Measurements from ENCODE around the gene TIPRL.

The TIPRL gene

DNA sequence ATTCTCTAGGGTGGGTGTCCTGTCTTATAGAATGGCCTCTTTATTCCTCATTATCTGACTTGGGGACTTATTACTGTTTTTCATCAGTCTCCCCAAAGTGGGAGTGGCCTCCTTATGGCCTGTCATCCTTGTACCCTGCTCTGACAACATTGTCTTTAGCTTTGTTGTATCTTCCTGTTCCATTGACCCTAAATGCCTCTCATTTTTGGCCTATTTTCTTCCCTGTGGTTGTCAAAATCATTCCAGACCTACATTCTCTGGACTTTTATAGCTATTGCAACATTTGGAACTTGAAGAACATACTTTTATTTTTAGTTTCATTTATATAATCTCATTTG is 56.8 kb downstream of the TIPRL start:
- no peak for DNase-seq (ENCODE audit: low read depth, low spot score)
- no peak overlapping the region for H3K4me3 ChIP-seq (ENCODE audit: low read length)

DNA sequence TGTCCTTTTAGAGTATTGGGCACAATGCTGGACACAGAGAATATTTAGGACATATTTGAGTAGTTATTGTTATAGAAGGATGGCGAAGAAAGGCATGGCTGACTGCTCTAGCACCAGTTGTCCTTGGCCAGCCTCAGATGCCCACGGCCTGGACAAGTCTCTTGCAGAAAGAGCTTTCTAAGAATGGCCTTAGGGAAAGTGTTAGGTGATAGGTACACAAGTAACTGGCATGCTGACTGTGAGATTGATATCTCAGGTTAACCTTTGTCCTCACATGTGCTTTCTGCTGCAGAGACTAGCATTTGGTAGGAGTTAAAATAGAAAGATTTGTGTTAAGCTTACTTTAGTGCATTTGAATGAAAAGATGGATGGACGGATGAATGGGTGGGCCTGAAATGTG is 57.2 kb downstream of the TIPRL start:
- no peak overlapping the region for H3K4me3 ChIP-seq (ENCODE audit: low read length)
- DNase-seq (ENCODE audit: low read depth, low spot score) = no peak

DNA sequence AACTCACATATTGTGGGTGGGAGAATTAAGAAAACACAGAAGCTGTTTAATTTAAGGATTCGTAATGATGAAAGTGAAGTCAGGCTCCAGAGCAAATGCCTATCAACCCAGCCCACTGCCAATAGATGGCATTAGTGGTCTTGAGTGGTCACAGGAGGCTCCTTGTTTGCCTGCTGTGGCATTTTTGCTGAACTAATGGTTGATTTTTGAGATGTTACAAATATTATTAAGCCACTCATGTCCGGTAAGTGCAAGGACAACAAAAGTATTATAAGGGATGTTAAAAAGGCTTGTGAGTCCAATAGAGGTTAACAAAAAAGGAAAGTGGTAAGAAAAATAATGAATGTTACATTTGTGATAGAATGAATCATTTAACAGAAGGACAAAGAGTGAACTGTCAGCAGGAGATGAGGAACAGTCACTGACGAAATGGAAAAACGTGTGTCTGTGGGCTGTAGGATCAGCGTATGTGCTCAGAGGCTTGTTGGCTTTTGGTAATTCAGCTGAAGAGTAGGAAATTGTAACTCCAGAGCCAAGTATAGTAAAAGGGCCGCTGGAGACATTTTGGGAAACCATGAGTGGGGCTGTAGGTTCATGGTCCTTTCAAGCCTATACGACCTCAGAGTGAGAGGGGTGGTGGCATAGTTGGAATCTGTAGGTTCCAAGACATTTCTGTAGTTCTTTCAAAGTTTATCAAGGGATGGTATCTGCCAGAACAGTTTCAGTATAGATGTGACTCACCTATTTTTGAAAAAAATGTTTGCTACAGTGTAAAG is 58.3 kb downstream of the TIPRL start:
- DNase-seq (ENCODE audit: low read depth, low spot score) = no peak

DNA sequence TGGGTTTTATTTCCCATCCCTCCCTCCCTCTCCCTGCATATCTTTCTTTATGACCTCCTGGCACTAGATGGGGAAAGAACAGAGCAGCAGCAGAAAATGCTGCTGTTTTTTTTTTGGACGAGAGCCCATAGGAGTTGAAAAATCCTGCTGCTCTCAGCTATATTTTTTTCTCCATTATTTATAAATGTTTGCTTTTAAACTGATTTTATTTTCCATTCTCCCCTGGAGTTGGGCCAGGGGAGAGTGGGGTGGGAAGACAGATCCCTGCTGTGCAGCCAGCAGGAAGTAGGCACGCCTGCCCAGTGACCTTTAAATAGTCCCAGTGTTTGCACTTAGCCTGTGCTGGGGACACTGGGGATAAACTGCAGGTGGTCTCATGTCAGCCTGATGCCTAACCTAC is 64.4 kb downstream of the TIPRL start:
- no peak for DNase-seq (ENCODE audit: low read depth, low spot score)
- no peak overlapping the region for H3K4me3 ChIP-seq (ENCODE audit: low read length)

More for the DNA sequence above, 58.3 kb downstream of the TIPRL start:
- H3K4me3 ChIP-seq (ENCODE audit: low read length) = no peak overlapping the region

DNA sequence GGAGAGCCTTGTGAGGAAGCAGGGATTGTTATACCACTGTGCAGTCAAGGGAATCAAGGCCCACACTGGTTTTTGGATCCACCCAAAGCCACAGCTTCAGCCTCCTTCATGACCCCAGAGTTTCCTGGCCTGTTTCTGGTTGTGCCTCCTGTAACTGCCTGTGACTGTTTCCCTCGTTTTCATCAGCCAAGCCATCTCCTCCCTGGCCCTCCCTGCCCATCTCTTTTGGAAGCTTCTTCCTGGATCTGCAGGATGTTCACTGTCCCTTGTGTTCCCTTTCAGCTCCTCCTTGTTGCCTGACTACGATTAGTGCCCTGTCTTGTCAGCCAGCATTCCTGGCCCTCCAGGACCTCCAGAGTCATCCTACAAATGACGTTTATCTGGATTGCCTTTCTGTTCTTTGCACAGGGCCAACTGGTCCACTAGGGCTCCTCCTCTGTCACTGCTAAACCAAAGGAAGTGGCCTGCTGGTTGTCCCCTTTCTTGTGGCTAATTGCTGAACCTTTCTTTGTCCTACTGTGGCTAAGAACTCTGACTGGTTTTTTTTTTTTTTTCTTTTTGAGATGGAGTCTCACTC is 65.0 kb downstream of the TIPRL start:
- peak; percentile 27 for DNase-seq (ENCODE audit: low read depth, low spot score)
- H3K4me3 ChIP-seq (ENCODE audit: low read length) = no peak overlapping the region

DNA sequence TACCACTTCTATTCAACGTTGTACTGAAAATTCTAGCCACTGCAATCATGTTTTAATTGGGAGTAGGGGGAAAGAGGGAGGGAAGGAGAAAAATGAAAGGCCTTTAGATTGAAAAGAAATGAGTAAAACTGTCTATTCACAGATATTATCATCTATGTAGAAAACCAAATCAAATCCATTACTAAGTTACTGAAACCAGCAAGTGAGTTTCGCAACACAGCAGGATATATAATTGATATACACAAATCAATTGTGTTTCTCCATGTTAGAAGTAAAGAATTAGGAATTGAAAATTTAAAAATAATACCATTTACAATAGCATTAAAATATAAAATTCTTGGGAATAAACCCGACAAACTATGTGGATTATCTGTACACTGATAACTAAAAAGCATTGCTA is 66.3 kb downstream of the TIPRL start:
- no peak for DNase-seq (ENCODE audit: low read depth, low spot score)

DNA sequence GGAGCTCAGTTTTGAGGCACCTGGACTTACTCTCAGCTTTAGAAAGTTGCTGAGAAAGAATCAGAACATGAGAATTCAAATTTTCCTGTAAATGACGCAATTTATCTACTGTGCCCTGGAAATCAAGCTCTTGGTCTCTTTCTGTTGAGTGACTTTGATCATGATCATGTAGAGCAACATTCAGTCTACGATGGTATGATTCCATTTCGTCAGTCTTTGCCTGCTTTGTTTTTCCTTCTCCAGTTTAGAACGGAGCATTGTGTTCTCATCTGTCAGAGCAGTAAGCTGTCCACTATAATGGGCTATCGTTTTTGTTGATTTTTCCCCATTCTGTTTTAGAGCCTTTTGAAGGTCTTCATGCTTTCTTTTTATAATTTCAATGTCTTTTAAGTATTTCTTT is 67.7 kb downstream of the TIPRL start:
- no peak overlapping the region for H3K4me3 ChIP-seq (ENCODE audit: low read length)
- no peak for DNase-seq (ENCODE audit: low read depth, low spot score)

More for the DNA sequence above, 66.3 kb downstream of the TIPRL start:
- H3K4me3 ChIP-seq (ENCODE audit: low read length) = no peak overlapping the region
